ENCODE measurements around the gene PANK1.

- TF ChIP-seq CTCF (tag by site-specific recombination; IDR thresholded peaks at IDR 0.05) (no peak), ZNF335 (tag by site-specific recombination; conservative IDR thresholded peaks at IDR 0.05) (no peak), ZNF350 (tag by site-specific recombination; IDR thresholded peaks at IDR 0.05) (no peak)
- TF ChIP-seq, protein P1, sequence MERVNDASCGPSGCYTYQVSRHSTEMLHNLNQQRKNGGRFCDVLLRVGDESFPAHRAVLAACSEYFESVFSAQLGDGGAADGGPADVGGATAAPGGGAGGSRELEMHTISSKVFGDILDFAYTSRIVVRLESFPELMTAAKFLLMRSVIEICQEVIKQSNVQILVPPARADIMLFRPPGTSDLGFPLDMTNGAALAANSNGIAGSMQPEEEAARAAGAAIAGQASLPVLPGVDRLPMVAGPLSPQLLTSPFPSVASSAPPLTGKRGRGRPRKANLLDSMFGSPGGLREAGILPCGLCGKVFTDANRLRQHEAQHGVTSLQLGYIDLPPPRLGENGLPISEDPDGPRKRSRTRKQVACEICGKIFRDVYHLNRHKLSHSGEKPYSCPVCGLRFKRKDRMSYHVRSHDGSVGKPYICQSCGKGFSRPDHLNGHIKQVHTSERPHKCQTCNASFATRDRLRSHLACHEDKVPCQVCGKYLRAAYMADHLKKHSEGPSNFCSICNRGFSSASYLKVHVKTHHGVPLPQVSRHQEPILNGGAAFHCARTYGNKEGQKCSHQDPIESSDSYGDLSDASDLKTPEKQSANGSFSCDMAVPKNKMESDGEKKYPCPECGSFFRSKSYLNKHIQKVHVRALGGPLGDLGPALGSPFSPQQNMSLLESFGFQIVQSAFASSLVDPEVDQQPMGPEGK (tag by site-specific recombination; IDR thresholded peaks at IDR 0.05) = no peak
Observed at GRCh38 chr10:89604200-89604599, 40.8 kb downstream of the PANK1 start.

Measured in HEK293 (cell line).